ENCODE data around the gene FGD6.
A peak's percentile ranks its signal among the peaks of the same experiment; 100 is the strongest.

Gene FGD6

GRCh38 chr12:95131589-95132340, 85.5 kb downstream of the FGD6 start:
- no peak for TF ChIP-seq CTCF (IDR thresholded peaks at IDR 0.05)
- Histone ChIP-seq H2AFZ (no peak overlapping the region), H3K79me2 (no peaks in the 10 kb centered on the region), H3K4me1 (peaks cover 13% of the 10 kb centered on the region), H3K27ac (no peak overlapping the region), H3K9me3 (ENCODE audit: control insufficient read depth, low read length) (no peaks in the 10 kb centered on the region), H3K4me3 (ENCODE audit: low read depth, low read length) (no peak overlapping the region), H3K4me2 (ENCODE audit: low read length) (no peak overlapping the region), H3K9ac (no peak overlapping the region), H3K27me3 (ENCODE audit: control insufficient read depth, insufficient read depth, low read length) (no peaks in the 10 kb centered on the region), H3K36me3 (ENCODE audit: control insufficient read depth, insufficient read depth, low read length) (no peaks in the 10 kb centered on the region)

GRCh38 chr12:95130096-95130495, 87.2 kb downstream of the FGD6 start:
- Histone ChIP-seq H3K36me3 (ENCODE audit: control insufficient read depth, insufficient read depth, low read length) (no peaks in the 10 kb centered on the region), H3K27ac (no peak overlapping the region), H3K9me3 (ENCODE audit: control insufficient read depth, low read length) (no peaks in the 10 kb centered on the region), H3K4me2 (ENCODE audit: low read length) (no peak overlapping the region), H2AFZ (peak overlapping the region; percentile 26), H3K79me2 (no peaks in the 10 kb centered on the region), H3K4me3 (ENCODE audit: low read depth, low read length) (no peak overlapping the region), H3K27me3 (ENCODE audit: control insufficient read depth, insufficient read depth, low read length) (no peaks in the 10 kb centered on the region), H3K9ac (no peak overlapping the region), H3K4me1 (peaks cover 13% of the 10 kb centered on the region)
- no peak for TF ChIP-seq CTCF (IDR thresholded peaks at IDR 0.05)

- no peaks in the 10 kb centered on the region for H3K79me2 ChIP-seq
- no peaks in the 10 kb centered on the region for H3K9me3 ChIP-seq (ENCODE audit: control insufficient read depth, low read length)
- TF ChIP-seq CTCF (IDR thresholded peaks at IDR 0.05): no peak
- H3K27ac ChIP-seq: no peak overlapping the region
- peaks cover 13% of the 10 kb centered on the region for H3K4me1 ChIP-seq
- H3K36me3 ChIP-seq (ENCODE audit: control insufficient read depth, insufficient read depth, low read length): no peaks in the 10 kb centered on the region
- H3K27me3 ChIP-seq (ENCODE audit: control insufficient read depth, insufficient read depth, low read length): no peaks in the 10 kb centered on the region
- no peak overlapping the region for H3K4me2 ChIP-seq (ENCODE audit: low read length)
- no peak overlapping the region for H3K4me3 ChIP-seq (ENCODE audit: low read depth, low read length)
- no peak overlapping the region for H3K9ac ChIP-seq
- no peak overlapping the region for H2AFZ ChIP-seq
Measured at GRCh38 chr12:95129115-95129514, 88.2 kb downstream of the FGD6 start.

- Histone ChIP-seq H3K4me2 (ENCODE audit: low read length) (no peak overlapping the region), H3K79me2 (no peaks in the 10 kb centered on the region), H3K36me3 (ENCODE audit: control insufficient read depth, insufficient read depth, low read length) (no peaks in the 10 kb centered on the region), H3K9ac (no peak overlapping the region), H3K4me3 (ENCODE audit: low read depth, low read length) (no peak overlapping the region), H3K4me1 (peaks cover 13% of the 10 kb centered on the region), H3K9me3 (ENCODE audit: control insufficient read depth, low read length) (no peaks in the 10 kb centered on the region), H2AFZ (no peak overlapping the region), H3K27me3 (ENCODE audit: control insufficient read depth, insufficient read depth, low read length) (no peaks in the 10 kb centered on the region), H3K27ac (no peak overlapping the region)
- TF ChIP-seq CTCF (IDR thresholded peaks at IDR 0.05): no peak
Measured at GRCh38 chr12:95126736-95127135, 90.5 kb downstream of the FGD6 start.

- H2AFZ ChIP-seq: no peak overlapping the region
Measured at GRCh38 chr12:95126076-95126475, 91.2 kb downstream of the FGD6 start.

More at GRCh38 chr12:95126076-95126475, 91.2 kb downstream of the FGD6 start:
- H3K9ac ChIP-seq: no peak overlapping the region
- no peaks in the 10 kb centered on the region for H3K27me3 ChIP-seq (ENCODE audit: control insufficient read depth, insufficient read depth, low read length)
- no peak overlapping the region for H3K27ac ChIP-seq
- no peak for TF ChIP-seq CTCF (IDR thresholded peaks at IDR 0.05)
- H3K36me3 ChIP-seq (ENCODE audit: control insufficient read depth, insufficient read depth, low read length): no peaks in the 10 kb centered on the region
- no peak overlapping the region for H3K4me3 ChIP-seq (ENCODE audit: low read depth, low read length)
- H3K79me2 ChIP-seq: no peaks in the 10 kb centered on the region
- H3K4me1 ChIP-seq: peaks cover 13% of the 10 kb centered on the region
- H3K4me2 ChIP-seq (ENCODE audit: low read length): no peak overlapping the region
- no peaks in the 10 kb centered on the region for H3K9me3 ChIP-seq (ENCODE audit: control insufficient read depth, low read length)

Measured in parathyroid adenoma (tissue), 2 donors.